GM23248 (cell line): ENCODE measurements around the gene DDOST.
"Not testable (repeated sequence)": the region's sequence is repeated elsewhere in the genome, so short reads cannot be mapped to it uniquely, and the experiment has no call there.

Experiments used
- EZH2 ChIP-seq: fragments of 200-600 bp; sonication (generic); IDR thresholded peaks from 2 replicates; pipeline ENCODE4 v1.6.1; 2018; ENCODE audit warnings: antibody characterized with exemption, mild to moderate bottlenecking; ENCODE audit not compliant: insufficient read depth, poor library complexity, severe bottlenecking
- EZH2phosphoT487 ChIP-seq: fragments of 200-600 bp; sonication (generic); IDR thresholded peaks from 2 replicates; pipeline ENCODE4 v1.6.1; 2018; ENCODE audit warnings: antibody characterized with exemption, moderate library complexity, mild to moderate bottlenecking, low read depth; ENCODE audit not compliant: insufficient read depth

DNA sequence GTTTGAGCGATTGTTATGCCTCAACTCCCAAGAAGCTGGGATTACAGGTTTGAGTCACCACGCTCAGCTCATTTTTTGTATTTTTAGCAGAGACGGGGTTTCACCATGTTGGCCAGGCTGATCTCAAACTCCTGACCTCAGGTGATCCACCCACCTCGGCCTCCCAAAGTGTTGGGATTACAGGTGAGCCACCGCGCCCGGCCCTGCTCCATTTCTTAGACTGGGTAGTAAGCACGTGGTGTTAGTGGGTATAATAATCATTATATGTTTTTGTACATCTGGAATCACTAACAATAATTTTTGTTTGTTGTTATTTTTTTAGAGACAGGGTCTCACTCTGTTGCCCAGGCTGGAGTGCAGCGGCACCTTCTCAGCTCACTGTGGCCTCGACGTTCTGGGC, 12.5 kb upstream of the DDOST start:
- TF ChIP-seq EZH2, EZH2phosphoT487: not testable (repeated sequence)
